Astrocyte of the cerebellum (primary cell): ENCODE measurements around the gene NBEAL1.

ENCODE experiments used
- DNase-seq: peaks from one replicate; pipeline ENCODE4 v3.0.0-alpha.2; 2011; ENCODE audit warnings: low read depth
- H3K4me3 ChIP-seq: 2 replicates; pipeline ENCODE4 v1.5.1; 2011; ENCODE audit warnings: mild to moderate bottlenecking, low read depth, low read length, moderate library complexity
- in situ Hi-C: cut with HindIII; loops from 2 replicates; pipeline ENCODE4 v1.10.0; 2017; ENCODE audit warnings: low sequenced_read_pairs
- TF ChIP-seq, protein P1 (sequence below): IDR thresholded peaks from 2 replicates; pipeline ENCODE4 v1.5.1; 2012; ENCODE audit warnings: low read length, low read depth, moderate library complexity, mild to moderate bottlenecking; ENCODE audit errors: missing control alignments

NBEAL1 gene

DNA sequence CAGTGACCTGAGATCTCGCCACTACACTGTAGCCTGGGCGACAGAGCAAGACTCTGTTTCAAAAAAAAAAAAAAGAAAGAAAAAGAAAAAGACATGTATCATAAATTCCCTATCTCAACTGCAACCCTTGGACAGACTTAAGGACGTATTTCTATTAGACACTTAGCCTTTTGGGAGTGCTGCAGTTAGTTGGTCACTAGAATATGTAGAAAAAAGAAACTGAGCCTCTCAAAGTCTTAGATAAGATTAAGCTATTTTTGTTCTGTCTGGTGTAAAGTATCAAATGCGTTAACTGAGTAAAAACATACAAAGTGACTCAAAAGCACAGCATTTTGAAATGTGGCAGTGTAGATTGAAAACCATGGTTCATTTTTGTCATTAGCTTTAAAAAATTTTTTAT is 7.3 kb downstream of the NBEAL1 start:
- no peak overlapping the region for H3K4me3 ChIP-seq
- in situ Hi-C loops = no loop called here
- TF ChIP-seq, protein P1, sequence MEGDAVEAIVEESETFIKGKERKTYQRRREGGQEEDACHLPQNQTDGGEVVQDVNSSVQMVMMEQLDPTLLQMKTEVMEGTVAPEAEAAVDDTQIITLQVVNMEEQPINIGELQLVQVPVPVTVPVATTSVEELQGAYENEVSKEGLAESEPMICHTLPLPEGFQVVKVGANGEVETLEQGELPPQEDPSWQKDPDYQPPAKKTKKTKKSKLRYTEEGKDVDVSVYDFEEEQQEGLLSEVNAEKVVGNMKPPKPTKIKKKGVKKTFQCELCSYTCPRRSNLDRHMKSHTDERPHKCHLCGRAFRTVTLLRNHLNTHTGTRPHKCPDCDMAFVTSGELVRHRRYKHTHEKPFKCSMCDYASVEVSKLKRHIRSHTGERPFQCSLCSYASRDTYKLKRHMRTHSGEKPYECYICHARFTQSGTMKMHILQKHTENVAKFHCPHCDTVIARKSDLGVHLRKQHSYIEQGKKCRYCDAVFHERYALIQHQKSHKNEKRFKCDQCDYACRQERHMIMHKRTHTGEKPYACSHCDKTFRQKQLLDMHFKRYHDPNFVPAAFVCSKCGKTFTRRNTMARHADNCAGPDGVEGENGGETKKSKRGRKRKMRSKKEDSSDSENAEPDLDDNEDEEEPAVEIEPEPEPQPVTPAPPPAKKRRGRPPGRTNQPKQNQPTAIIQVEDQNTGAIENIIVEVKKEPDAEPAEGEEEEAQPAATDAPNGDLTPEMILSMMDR = no peak
- DNase-seq = no peak

DNA sequence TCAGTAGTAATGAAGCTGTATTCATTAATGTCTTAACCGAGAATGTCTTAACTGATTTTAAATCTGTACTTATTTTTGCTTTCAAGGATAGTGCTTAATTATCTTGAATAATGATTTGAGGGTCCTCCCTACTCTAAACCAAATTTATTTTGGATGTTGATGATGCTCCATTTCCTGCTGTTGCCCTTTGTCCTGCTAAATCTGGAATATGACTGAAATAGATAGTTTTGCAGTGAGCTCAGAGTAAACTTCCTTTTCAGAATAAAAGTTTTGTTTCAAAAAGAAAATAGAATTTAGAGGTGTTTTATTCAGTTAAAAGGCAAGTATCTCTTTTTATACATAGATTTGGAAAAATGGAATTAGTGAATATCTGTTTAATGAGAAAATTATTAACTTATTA is 8.1 kb downstream of the NBEAL1 start:
- no peak overlapping the region for H3K4me3 ChIP-seq
- DNase-seq = no peak
- TF ChIP-seq, protein P1 = no peak
- in situ Hi-C loops = no loop called here

DNA sequence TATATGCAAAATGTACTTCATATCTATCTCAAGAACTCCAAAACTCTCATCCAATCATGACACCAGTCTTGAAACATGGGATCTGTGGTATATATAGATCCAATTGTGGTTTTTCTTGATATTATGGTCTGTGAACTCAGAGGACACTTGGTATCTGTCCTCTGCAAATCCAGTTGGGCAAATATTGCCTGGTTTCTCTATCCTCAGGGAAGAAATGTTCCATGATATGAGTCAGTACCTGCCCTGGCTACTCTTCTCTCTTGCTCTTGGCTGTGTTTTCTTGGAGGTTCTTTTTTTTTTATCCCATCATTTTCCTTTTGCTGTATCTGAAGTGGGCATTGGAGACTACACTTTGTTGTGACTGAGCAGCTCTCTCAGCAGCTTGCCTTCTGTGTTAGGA is 10.9 kb downstream of the NBEAL1 start:
- DNase-seq = no peak
- H3K4me3 ChIP-seq = no peak overlapping the region
- in situ Hi-C loops = no loop called here
- TF ChIP-seq, protein P1 = no peak

DNA sequence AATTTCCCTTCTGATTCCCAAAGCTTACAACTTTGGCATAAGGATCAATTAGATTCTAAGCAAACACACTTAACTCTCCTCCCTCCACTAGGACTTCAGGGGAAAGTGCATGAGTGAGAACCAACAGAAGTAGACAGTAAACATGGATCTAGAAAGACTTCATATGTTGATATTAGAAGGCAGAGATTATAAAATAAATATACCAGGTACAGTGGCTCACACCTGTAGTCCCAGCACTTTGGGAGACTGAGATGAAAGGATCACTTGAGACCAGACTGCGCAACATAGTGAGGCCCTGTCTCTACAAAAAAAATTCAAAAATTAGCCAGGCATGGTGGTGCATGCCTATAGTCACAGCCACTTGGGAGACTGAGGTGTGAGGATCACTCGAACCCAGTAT is 15.9 kb downstream of the NBEAL1 start:
- TF ChIP-seq, protein P1 = no peak
- no peak overlapping the region for H3K4me3 ChIP-seq
- no peak for DNase-seq
- in situ Hi-C loops = no loop called here

DNA sequence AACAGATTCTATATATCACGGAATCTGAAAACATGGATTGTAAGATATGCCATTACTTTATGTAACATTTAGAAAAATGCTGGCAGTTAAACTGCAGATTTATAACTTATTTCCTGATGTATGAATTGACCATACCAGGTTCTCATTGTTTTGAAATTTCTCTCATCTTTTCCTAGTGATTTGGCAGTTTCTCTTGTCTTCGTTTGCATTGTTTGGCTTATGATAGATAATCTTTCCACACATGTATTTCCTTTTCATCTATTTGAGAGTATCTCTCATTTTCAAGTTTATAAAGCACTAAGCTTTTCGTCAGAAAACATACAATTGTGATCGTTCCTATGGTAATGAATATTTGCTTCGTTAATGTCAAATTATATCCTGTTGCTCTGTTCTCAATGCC is 16.3 kb downstream of the NBEAL1 start:
- DNase-seq = no peak
- no peak overlapping the region for H3K4me3 ChIP-seq
- in situ Hi-C loops = no loop called here
- TF ChIP-seq, protein P1 = no peak

DNA sequence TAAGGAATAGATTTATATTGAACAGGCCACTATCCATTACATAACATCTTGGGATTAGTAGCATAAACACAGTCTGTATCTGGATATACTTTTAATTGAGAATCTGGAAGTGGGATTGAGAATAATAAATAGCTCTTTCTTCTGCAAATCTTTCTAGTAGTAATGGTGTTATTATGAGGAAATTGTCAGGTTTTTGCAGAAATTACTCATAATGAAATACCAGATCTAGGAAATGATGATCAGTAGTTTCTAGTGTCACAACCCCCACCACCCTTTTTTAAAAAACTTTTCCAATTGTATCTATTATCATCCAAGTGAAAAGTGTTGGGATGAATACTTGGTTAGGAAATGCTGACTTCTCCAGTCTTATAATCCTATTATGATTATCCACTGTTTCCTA is 18.7 kb downstream of the NBEAL1 start:
- H3K4me3 ChIP-seq = no peak overlapping the region
- TF ChIP-seq, protein P1 = no peak
- DNase-seq = no peak
- in situ Hi-C loops = no loop called here
